ENCODE measurements around the gene SETSIP.

DNA sequence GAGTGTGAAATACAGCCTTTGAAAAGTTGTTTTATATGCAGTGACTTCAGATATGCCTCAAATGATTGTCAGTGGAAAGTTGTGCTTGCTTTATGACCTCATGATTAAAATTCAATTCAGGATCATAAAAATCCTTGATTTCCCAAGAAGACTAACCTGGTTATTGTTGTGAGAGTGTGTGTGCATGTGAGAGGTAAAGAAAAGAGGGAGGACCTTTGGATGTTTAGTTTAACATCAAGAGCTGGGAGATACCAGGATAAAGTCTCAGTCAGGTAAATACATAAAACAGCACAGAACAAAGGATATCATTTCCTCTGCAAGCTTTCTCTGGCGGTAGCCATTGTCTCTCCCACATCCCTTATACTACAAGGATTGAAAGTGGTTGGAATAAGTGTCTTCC lies 19.4 kb upstream of the SETSIP start:
- TF ChIP-seq CTCF (IDR thresholded peaks at IDR 0.05) (no peak), POLR2A (IDR thresholded peaks at IDR 0.05) (no peak)

Data from testis (tissue), 2 donors.